ENCODE results near the gene CLUH.

Gene CLUH

DNA sequence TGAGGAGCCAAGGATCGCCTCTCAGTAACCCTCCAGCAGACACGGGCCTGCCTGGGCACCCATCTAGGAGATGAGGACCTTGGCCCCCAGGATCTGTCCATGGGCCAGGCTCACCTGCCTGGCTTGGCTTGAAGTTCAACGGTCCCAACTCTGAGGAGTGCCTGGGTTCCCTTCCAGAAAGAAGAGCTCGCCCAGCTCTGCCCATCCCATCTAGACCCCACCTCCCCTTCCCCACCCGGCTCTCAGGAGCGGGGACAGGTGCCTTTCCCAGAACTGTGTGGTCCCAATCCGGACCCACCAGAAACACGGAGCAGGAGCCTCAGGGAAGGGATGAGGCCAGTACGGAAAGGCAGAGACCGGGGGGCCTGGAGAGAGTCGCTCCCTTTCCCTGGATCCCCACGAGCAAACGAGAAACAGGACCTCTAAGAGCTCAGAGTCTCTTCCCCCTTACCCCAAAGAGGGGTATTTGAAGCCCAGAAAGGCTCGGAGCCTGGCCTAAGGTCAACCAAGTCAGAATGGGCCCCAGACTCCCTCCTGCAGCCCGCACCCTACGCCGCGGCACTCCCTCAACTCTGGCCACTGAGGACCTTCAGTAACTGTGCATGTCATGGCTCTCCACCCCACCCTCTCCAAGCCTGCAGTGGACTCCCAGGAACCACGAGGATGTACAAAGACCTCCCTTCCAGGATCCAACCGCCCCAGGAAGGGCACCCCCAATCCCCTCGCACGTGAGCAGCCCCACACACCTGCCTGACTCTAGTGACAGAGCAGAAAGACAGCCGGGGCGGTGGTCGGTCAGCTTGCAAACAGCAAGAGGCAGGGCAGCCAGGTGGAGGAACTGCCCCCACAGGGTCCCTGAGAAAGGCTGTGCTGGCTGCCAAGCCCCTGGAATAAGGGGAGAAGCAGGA is 5.4 kb downstream of the CLUH start:
- Histone ChIP-seq H3K27me3 (ENCODE audit: insufficient read depth, low read depth, severe bottlenecking) (no peaks in the 10 kb centered on the region), H3K36me3 (peaks cover 32% of the 10 kb centered on the region), H3K4me3 (ENCODE audit: low read depth, low read length) (no peak overlapping the region), H3K9me3 (ENCODE audit: severe bottlenecking) (no peaks in the 10 kb centered on the region), H3K27ac (no peak overlapping the region)
- TF ChIP-seq, protein P1, sequence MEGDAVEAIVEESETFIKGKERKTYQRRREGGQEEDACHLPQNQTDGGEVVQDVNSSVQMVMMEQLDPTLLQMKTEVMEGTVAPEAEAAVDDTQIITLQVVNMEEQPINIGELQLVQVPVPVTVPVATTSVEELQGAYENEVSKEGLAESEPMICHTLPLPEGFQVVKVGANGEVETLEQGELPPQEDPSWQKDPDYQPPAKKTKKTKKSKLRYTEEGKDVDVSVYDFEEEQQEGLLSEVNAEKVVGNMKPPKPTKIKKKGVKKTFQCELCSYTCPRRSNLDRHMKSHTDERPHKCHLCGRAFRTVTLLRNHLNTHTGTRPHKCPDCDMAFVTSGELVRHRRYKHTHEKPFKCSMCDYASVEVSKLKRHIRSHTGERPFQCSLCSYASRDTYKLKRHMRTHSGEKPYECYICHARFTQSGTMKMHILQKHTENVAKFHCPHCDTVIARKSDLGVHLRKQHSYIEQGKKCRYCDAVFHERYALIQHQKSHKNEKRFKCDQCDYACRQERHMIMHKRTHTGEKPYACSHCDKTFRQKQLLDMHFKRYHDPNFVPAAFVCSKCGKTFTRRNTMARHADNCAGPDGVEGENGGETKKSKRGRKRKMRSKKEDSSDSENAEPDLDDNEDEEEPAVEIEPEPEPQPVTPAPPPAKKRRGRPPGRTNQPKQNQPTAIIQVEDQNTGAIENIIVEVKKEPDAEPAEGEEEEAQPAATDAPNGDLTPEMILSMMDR (IDR thresholded peaks at IDR 0.05; ENCODE audit: low read depth, low read length): no peak
- no peak for DNase-seq

DNA sequence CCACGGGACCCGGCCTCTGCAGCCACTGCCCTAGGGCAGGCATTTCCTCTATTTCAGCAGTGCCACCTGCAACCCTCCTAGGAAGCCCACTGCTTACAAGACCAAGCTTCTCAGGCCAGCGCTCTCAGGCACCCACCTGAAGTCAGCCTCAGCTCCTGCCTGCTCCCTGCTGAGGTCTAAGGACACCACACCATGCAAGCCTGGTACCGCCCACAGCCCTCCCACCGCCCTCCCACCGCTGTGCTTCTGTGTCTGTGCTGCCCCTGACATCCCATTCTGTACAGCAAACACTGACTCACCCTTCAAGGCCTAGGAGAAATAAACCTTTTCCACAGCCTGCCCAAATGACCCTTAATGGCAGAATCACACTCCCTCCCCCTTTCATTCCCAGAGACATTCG is 6.3 kb downstream of the CLUH start:
- peaks cover 40% of the 10 kb centered on the region for H3K36me3 ChIP-seq
- DNase-seq: no peak
- TF ChIP-seq, protein P1 (IDR thresholded peaks at IDR 0.05; ENCODE audit: low read depth, low read length): no peak

DNA sequence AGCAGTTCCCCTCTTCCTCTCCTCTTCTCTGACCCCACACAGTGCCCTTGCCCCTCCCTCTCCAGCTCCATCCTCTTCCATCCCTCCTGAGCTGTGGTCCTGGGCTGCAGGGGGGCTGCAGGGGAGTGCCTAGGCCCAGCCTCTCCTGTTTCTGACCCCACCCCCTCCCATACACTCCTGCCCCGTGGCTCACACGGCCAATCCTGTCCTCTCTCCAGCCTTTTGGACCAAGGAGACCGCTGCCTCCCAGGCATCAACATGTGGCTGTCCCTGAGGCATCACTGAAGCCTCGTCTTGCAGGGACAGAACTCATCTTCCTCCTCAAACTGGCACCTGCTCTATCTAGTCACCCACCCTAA is 6.7 kb downstream of the CLUH start:
- no peaks in the 10 kb centered on the region for H3K27me3 ChIP-seq (ENCODE audit: insufficient read depth, low read depth, severe bottlenecking)
- H3K9me3 ChIP-seq (ENCODE audit: severe bottlenecking): no peaks in the 10 kb centered on the region
- peaks cover 44% of the 10 kb centered on the region for H3K36me3 ChIP-seq
- H3K4me3 ChIP-seq (ENCODE audit: low read depth, low read length): no peak overlapping the region
- no peak for DNase-seq
- TF ChIP-seq, protein P1 (IDR thresholded peaks at IDR 0.05; ENCODE audit: low read depth, low read length): no peak
- H3K27ac ChIP-seq: no peak overlapping the region

More for the DNA sequence above, 6.3 kb downstream of the CLUH start:
- Histone ChIP-seq H3K9me3 (ENCODE audit: severe bottlenecking) (no peaks in the 10 kb centered on the region), H3K27me3 (ENCODE audit: insufficient read depth, low read depth, severe bottlenecking) (no peaks in the 10 kb centered on the region), H3K27ac (no peak overlapping the region), H3K4me3 (ENCODE audit: low read depth, low read length) (no peak overlapping the region)

DNA sequence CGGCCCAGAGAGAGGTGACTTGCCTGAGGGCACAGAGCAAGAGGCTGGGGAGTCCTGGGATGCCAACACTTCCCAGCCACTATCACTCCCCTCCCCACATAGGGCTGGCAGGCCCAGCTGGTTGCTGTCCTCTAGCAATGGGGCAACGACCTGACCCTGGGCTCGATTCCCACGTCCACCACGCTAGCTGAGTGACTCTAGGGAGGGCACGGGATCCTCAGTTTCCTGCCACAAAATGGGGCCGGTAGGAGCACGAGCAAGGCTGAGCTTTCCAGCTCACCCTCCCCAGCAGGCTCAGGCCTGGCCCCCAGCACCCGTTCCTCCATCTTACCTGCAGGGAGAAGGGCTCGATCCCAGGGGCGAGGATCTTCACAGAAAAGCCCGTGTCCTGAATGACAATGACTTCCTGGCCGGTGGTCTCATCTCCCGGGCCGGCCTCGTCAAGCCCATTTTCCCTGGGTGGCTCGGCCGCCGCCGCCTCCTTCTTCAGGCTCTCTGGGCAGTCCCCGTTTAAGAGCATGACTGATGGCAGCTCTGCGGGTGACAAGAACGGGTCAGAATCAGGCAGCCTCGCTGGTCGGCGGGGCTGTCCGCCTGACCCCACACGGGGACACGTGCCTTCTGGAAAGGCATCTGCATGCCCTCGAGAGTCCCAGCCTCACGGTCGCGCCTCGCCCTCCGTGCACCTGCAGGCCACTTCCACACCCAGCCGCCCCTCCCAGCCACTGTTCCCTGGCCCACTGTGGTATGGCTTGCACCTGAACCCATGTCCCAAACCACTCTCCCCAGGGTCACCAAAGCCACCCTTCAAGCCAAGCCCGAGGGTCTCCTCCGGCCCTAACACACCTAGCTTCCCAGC is 7.3 kb downstream of the CLUH start:
- Histone ChIP-seq H3K36me3 (peaks cover 46% of the 10 kb centered on the region), H3K9me3 (ENCODE audit: severe bottlenecking) (no peaks in the 10 kb centered on the region), H3K27ac (no peak overlapping the region), H3K4me3 (ENCODE audit: low read depth, low read length) (no peak overlapping the region), H3K27me3 (ENCODE audit: insufficient read depth, low read depth, severe bottlenecking) (no peaks in the 10 kb centered on the region)
- no peak for DNase-seq
- TF ChIP-seq, protein P1 (IDR thresholded peaks at IDR 0.05; ENCODE audit: low read depth, low read length): no peak

DNA sequence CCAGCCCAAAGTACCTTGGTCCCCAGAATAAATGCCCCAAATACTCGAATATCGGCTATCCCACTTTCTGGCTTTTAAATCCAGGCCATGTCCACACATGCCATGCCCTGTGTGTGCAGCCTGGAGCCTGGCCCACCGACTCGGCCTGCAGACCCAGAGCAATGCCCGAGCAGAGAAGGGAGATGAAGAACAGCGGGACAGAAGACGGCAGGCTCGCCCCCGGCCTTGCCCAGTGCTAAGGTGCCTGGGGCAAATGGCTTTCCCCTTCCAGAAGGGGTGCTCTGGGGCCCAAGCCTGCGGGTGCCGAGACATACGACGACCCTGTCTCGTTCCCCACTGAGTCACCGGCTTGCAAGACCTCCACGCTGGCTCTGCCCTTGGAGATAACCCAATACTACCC is 8.0 kb downstream of the CLUH start:
- H3K36me3 ChIP-seq: peaks cover 52% of the 10 kb centered on the region
- DNase-seq: no peak
- no peak overlapping the region for H3K4me3 ChIP-seq (ENCODE audit: low read depth, low read length)
- no peaks in the 10 kb centered on the region for H3K27me3 ChIP-seq (ENCODE audit: insufficient read depth, low read depth, severe bottlenecking)
- TF ChIP-seq, protein P1 (IDR thresholded peaks at IDR 0.05; ENCODE audit: low read depth, low read length): no peak
- H3K9me3 ChIP-seq (ENCODE audit: severe bottlenecking): no peaks in the 10 kb centered on the region
- no peak overlapping the region for H3K27ac ChIP-seq

All from WERI-Rb-1 (cell line).